Measurements from ENCODE around the gene ALK.

ALK gene

DNA sequence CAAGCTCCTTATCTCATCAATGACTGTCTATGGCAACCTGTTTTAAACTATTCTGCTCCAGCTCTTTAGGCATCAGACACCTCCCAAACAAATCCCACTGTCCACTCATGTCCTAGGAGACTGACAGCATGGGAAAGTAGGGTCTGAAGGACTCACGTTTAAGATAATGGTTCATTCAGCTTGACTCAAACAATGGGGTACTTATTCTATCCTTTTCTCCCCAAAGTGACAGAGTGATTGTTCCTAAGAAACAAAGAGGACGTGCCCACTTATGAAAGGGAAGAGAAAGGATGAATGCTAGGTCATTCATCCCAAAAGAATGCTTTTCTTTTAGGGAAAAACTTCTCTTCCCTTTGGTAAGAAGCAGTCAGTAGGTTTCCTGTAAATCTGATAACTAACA, 41.9 kb downstream of the ALK start:
- Histone ChIP-seq H3K4me1 (no peaks in the 10 kb centered on the region), H3K36me3 (no peaks in the 10 kb centered on the region), H3K27ac (no peak overlapping the region), H3K9ac (no peak overlapping the region), H3K4me2 (no peak overlapping the region), H3K9me3 (no peaks in the 10 kb centered on the region), H4K20me1 (no peaks in the 10 kb centered on the region), H3K4me3 (no peak overlapping the region), H3K27me3 (no peaks in the 10 kb centered on the region)
- no peak for TF ChIP-seq Cebpa-rat (IDR thresholded peaks at IDR 0.05)

DNA sequence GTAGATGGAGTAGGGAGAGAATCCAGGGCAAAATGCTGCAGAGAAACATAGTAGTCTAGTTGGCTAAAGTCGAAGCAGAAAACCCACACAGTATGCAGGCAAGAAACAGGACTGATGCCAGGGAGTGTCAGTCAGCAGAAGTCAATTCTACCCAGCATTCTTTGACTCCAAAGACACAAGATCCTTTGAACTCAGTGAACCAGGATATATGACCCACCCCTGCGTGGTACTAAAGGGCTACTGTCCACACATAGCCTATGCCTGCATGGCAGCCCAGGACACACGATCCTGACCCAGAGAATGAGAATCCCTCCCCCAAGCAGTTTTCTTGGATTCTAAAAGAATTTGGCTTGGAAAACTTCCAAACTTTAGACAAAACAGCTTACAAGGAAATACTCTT, 42.5 kb downstream of the ALK start:
- H3K4me1 ChIP-seq = no peaks in the 10 kb centered on the region
- no peaks in the 10 kb centered on the region for H3K36me3 ChIP-seq
- TF ChIP-seq Cebpa-rat (IDR thresholded peaks at IDR 0.05) = no peak
- no peak overlapping the region for H3K9ac ChIP-seq
- no peak overlapping the region for H3K4me3 ChIP-seq
- no peak overlapping the region for H3K27ac ChIP-seq
- no peaks in the 10 kb centered on the region for H3K9me3 ChIP-seq
- no peaks in the 10 kb centered on the region for H3K27me3 ChIP-seq
- H4K20me1 ChIP-seq = no peaks in the 10 kb centered on the region
- H3K4me2 ChIP-seq = no peak overlapping the region

DNA sequence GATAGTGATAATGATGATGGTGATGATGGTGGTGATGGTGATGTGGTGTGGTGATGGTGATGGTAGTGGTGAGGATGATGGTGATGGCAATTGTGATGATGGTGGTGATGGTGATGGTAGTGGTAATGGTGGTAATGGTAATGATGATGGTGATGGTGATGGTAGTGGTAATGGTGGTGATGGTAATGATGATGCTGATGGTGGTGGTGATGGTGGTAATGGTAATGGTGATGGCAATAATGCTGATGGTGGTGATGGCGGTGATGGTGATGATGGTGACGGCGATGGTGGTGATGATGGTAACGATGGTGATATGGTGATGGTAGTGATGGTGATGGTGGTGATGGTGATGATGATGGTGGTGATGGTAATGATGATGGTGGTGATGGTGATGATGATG, 45.0 kb downstream of the ALK start:
- Histone ChIP-seq H3K27ac (no peak overlapping the region), H3K9ac (no peak overlapping the region), H4K20me1 (no peaks in the 10 kb centered on the region), H3K4me1 (no peaks in the 10 kb centered on the region), H3K4me3 (no peak overlapping the region), H3K9me3 (no peaks in the 10 kb centered on the region), H3K27me3 (no peaks in the 10 kb centered on the region), H3K4me2 (no peak overlapping the region), H3K36me3 (no peaks in the 10 kb centered on the region)
- no peak for TF ChIP-seq Cebpa-rat (IDR thresholded peaks at IDR 0.05)

DNA sequence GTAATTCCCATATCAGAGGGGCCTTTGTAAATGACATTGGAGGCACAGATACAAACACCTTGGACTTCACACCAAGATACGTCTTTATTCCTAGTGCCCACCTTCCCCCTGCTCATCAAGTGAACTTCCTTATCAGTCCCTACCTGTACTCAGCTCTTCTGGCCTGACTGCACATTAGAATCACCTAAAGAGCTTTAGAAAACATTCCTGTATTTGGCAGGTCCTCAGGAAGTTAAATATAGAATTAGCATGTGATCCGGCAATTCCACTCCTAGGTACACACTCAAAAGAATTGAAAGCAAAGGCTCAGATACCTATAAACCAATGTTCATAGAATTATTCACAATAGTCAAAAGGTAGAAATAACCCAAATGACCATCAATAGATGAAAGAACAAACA, 46.6 kb downstream of the ALK start:
- Histone ChIP-seq H4K20me1 (no peaks in the 10 kb centered on the region), H3K9ac (no peak overlapping the region), H3K4me1 (no peaks in the 10 kb centered on the region), H3K4me3 (no peak overlapping the region), H3K27me3 (no peaks in the 10 kb centered on the region), H3K9me3 (no peaks in the 10 kb centered on the region), H3K4me2 (no peak overlapping the region), H3K27ac (no peak overlapping the region), H3K36me3 (no peaks in the 10 kb centered on the region)
- no peak for TF ChIP-seq Cebpa-rat (IDR thresholded peaks at IDR 0.05)

DNA sequence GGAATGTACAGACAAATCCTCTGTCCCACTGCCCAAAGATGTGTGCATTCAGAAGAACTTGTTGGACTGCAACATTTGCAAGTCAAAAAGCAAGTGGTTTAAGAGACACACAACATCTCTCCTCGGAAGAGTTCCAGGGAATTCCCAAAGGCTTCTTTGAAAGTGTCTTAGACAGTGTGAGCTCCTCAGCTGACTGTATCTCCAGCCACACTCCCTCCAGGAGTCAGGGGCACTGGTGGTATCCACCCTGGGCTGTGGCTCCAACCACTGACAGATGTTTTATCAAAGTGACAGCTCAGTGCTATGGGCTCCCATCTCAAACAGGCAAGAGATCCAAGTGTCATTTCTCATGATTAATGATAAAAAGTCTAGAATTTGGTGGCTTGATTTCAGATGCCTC, 48.5 kb downstream of the ALK start:
- no peak for TF ChIP-seq Cebpa-rat (IDR thresholded peaks at IDR 0.05)
- no peaks in the 10 kb centered on the region for H3K36me3 ChIP-seq

DNA sequence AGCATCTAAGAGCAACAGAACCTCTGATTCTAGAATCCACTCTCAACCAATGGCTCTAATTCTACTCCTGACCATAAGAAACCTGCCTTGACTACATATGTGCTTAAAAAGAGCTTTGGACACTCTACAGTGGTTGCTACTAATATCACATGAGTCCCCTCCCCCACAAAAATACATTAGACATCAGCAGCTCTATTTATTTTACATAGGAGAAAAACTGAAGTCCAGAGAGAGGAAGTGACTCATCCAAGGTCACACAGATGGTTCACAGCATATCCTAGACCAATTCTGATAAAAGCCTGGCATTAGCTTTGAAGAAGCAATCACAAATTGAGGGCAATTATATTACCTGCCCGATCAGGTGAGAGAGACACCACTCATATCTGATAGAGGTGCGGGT, 49.8 kb downstream of the ALK start:
- no peaks in the 10 kb centered on the region for H3K27me3 ChIP-seq
- no peaks in the 10 kb centered on the region for H3K9me3 ChIP-seq
- no peaks in the 10 kb centered on the region for H3K36me3 ChIP-seq
- H3K9ac ChIP-seq = no peak overlapping the region
- H3K4me3 ChIP-seq = no peak overlapping the region
- no peak overlapping the region for H3K4me2 ChIP-seq
- H4K20me1 ChIP-seq = no peaks in the 10 kb centered on the region
- TF ChIP-seq Cebpa-rat (IDR thresholded peaks at IDR 0.05) = no peak
- H3K27ac ChIP-seq = no peak overlapping the region
- no peaks in the 10 kb centered on the region for H3K4me1 ChIP-seq

More for the DNA sequence above, 48.5 kb downstream of the ALK start:
- H4K20me1 ChIP-seq = no peaks in the 10 kb centered on the region
- no peak overlapping the region for H3K27ac ChIP-seq
- no peak overlapping the region for H3K4me3 ChIP-seq
- no peaks in the 10 kb centered on the region for H3K4me1 ChIP-seq
- no peaks in the 10 kb centered on the region for H3K27me3 ChIP-seq
- H3K9ac ChIP-seq = no peak overlapping the region
- no peaks in the 10 kb centered on the region for H3K9me3 ChIP-seq
- H3K4me2 ChIP-seq = no peak overlapping the region

DNA sequence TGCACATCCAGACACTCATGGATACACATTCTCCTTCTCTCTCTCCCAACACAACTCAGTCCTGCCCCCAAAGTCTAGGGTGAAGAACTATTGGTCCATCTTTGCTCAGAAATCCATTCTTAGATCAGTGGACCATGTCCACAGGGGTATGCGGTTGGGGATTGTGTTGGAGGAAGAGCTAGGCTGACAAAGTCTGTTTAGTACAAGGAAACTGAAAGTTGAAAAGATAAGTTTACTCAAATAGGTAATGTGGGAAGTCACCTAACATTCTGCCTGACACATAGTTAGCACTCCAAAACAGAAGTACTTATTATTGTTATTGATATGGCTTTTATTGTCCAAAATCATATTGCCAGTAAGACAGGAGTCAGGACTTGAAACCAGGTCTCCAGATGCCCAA, 55.9 kb downstream of the ALK start:
- Histone ChIP-seq H3K27ac (no peak overlapping the region), H3K4me1 (peaks cover 18% of the 10 kb centered on the region), H3K9ac (no peak overlapping the region), H3K4me3 (no peak overlapping the region), H3K27me3 (no peaks in the 10 kb centered on the region), H3K36me3 (no peaks in the 10 kb centered on the region), H3K4me2 (peak overlapping the region; percentile 49), H4K20me1 (no peaks in the 10 kb centered on the region), H3K9me3 (no peaks in the 10 kb centered on the region)
- no peak for TF ChIP-seq Cebpa-rat (IDR thresholded peaks at IDR 0.05)

DNA sequence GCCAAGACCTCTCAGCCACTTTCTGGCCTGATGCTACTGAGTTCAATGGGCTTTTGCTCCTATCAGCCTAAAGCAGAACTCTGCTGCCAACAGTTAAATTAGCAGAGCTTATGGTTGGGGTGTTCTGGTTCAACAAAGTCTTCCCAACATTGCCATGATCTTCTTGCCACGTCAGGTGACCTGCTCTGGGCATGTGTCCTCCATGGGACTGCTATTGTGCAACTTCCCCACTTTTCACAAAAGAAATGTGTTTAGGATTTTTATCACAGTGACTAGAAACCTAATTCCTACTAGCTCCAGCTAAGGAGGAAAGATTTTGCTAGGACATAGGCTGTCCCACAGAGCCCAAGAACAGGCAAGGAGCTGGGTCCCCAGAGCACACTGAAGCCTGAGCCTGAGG, 56.4 kb downstream of the ALK start:
- H3K27ac ChIP-seq = no peak overlapping the region
- no peaks in the 10 kb centered on the region for H3K36me3 ChIP-seq
- 0 out of 2 replicates have a peak, but pooled peaks have one; percentile 17 for TF ChIP-seq Cebpa-rat (IDR thresholded peaks at IDR 0.05)
- H3K4me1 ChIP-seq = peaks cover 18% of the 10 kb centered on the region
- no peak overlapping the region for H3K9ac ChIP-seq
- H3K9me3 ChIP-seq = no peaks in the 10 kb centered on the region
- H3K4me3 ChIP-seq = no peak overlapping the region
- H4K20me1 ChIP-seq = no peaks in the 10 kb centered on the region
- no peaks in the 10 kb centered on the region for H3K27me3 ChIP-seq
- peak overlapping the region; percentile 49 for H3K4me2 ChIP-seq

DNA sequence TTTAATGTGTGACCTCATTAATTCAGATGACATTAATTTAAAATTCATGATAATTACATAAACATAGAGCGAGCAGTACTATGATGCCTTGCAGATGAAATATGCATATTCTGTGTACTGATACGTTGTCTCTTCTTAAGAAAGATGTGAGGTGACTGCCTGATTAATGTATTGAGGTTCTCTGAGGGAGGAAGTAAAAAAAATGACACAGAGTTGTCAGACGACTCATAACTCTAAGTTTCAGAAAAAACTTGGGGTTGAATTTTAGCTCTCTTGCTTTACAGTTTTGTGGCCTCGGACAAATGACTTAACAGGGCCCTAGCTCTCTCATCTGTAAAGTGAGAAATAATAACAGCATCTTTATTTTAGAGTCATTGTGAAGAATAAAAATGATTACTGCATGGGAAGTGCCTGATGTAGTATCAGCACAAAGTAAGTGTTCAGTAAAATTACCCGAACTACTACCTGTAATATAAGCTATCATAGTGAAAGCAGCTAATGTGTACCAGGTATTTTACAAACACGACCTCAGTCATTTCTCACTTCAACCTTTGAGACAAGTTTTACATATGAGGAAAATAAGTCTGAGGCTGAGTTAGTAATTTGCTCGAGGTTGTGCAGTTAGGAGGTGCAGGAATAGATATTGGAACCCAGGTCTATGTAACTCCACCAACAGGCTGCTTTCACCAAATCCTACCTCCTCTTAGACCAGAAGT, 65.3 kb downstream of the ALK start:
- Histone ChIP-seq H3K27me3 (no peaks in the 10 kb centered on the region), H3K4me1 (peaks cover 4% of the 10 kb centered on the region)

DNA sequence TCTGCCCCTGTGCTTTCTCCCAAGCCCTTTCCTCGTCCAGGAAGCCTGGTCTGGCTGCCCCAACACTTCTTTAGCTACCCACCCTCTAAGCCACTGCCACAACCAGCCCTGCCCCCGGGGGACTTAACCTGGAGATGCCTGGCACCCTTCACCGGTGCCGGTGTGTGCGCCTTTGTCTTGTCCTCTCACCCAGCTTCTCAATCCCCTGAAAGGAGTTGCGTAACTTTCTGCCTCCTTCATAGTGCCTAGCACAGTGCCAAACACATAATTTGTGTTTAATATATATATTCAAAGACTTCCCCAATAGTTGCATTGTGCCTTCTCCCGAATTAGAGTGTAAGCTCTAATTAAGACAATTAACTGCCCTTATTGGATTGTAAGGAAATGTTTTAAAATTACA, 70.6 kb downstream of the ALK start:
- 0 out of 2 replicates have a peak, but pooled peaks have one; percentile 51 for TF ChIP-seq Cebpa-rat (IDR thresholded peaks at IDR 0.05)
- Histone ChIP-seq H3K9me3 (no peaks in the 10 kb centered on the region), H3K36me3 (no peaks in the 10 kb centered on the region), H3K27ac (no peak overlapping the region), H3K9ac (no peak overlapping the region), H3K4me1 (peaks cover 18% of the 10 kb centered on the region), H3K4me3 (no peak overlapping the region), H3K27me3 (no peaks in the 10 kb centered on the region), H4K20me1 (no peaks in the 10 kb centered on the region), H3K4me2 (no peak overlapping the region)

More for the DNA sequence above, 65.3 kb downstream of the ALK start:
- no peaks in the 10 kb centered on the region for H3K9me3 ChIP-seq
- H3K27ac ChIP-seq = no peak overlapping the region
- H3K4me3 ChIP-seq = no peak overlapping the region
- H4K20me1 ChIP-seq = no peaks in the 10 kb centered on the region
- TF ChIP-seq Cebpa-rat (IDR thresholded peaks at IDR 0.05) = no peak
- no peak overlapping the region for H3K4me2 ChIP-seq
- H3K9ac ChIP-seq = no peak overlapping the region
- no peaks in the 10 kb centered on the region for H3K36me3 ChIP-seq

All from BLaER1 (cell line).